GM12873 (cell line): Measurements from ENCODE around the gene TET3.

Source experiments
- CTCF ChIP-seq: IDR thresholded peaks from 2 replicates; pipeline ENCODE4 v1.5.1; 2012; ENCODE audit warnings: low read depth, mild to moderate bottlenecking, moderate library complexity, low read length, control low read depth; ENCODE audit not compliant: insufficient read depth; ENCODE audit errors: missing control alignments

The TET3 gene

GRCh38 chr2:74021407-74021755 lies 36.7 kb downstream of the TET3 start:
- TF ChIP-seq CTCF, result no peak

- TF ChIP-seq CTCF, result no peak
Measured at GRCh38 chr2:74024216-74024615, 39.5 kb downstream of the TET3 start.

- no peak for TF ChIP-seq CTCF
Measured at GRCh38 chr2:74025971-74026612, 41.4 kb downstream of the TET3 start.

GRCh38 chr2:74026687-74027241 lies 42.1 kb downstream of the TET3 start:
- TF ChIP-seq CTCF, result no peak

GRCh38 chr2:74027496-74027895 lies 42.8 kb downstream of the TET3 start:
- no peak for TF ChIP-seq CTCF

- no peak for TF ChIP-seq CTCF
Measured at GRCh38 chr2:74028290-74028689, 43.6 kb downstream of the TET3 start.

GRCh38 chr2:74028741-74029140 lies 44.0 kb downstream of the TET3 start:
- no peak for TF ChIP-seq CTCF
